Stimulated activated CD8-positive, alpha-beta memory T cell treated with anti-CD3 and anti-CD28 coated beads, Interleukin-7, amount 100 ng/mL, for 48 hours (primary cell): Measurements from ENCODE around the gene SMYD1.

Experiments used
- DNase-seq, 2 donors: peaks; one replicate each; pipeline ENCODE4 v3.0.0-alpha.2; 2020; ENCODE audit warnings: low read depth in 1 of 2; ENCODE audit errors: extremely low read depth in 1 of 2

The SMYD1 gene

DNA sequence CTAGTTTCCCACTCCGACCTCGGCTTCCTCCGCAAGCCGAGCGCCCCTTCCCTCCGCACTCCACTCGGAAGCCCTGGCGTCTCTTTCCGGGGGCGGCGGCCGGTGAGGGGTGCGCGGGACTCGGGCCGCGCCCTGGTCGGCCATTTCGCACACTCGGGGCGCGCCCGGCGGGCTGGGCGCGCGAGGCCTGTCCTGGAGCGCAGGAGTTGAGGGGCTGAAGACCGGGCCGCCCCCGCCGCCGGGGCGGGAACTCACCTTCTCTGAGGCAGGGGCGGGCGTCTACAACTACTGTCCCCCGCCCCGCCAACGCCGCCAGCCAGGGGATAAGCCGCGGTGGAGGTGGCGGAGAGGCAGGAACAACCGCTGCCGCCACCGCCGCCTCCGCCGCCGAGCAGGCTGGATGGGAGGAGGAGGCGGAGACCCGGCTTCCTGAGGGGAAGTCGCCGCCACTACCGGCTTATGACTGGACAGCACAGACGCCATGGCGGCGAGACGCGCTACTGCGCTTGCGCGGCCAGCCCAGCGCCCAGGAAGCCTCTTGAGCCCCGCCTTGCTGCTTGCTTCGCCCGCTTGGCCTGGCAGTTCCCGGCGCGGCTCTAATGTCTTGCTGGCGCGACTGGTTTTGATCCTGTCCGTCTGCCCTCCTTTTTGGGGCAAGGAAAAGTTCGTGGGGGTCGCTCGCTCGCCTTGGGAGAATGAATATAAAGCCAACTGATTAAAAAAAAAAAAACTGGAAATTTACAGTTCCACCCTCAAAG is 12.1 kb upstream of the SMYD1 start, which contains the start of gene KRCC1:
Gene KRCC1 (minus strand): TSS at position 413 of the 758 bp plus-strand sequence. CDS start 27,220 bp downstream, outside the sequence.
- DNase-seq: peak; percentile 92 to 93

DNA sequence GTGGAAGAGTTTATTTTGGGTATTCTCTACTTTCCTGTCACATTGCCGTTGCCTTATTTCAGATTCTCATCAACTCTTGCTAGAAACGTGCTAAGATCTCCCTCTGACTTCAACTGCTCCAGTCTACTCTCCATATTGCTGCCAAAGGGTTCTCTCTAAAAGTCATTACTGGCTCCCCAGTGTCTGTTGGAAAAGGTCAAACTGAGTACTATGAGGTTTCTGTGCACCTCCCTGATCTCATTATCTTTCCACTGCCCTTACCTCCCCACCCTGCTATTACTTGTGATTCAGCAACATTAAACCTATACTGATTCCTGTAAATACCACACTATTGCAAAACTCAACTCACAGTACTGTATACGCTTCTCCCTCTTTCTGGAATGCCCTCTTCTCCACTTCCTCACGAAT is 10.2 kb upstream of the SMYD1 start:
- no peak for DNase-seq

DNA sequence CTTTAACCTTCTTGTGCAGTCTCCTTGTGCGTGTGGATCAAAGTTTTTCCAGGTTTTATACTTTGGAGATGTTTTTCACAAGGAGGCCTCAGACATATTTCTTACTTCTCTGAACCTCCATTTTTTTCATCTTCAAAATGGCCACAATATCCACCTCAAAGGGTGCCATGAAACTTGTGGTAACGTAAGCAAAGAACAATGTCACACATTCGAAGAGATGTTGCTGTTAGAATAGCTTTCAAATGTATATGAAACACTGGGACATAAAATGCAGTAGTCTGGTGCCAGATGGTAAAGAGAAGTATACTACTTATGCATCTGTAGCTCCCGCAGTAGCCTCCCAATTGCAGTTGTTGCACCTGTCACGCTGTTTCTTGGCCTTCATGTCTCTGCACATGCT is 9.4 kb upstream of the SMYD1 start:
- no peak for DNase-seq

DNA sequence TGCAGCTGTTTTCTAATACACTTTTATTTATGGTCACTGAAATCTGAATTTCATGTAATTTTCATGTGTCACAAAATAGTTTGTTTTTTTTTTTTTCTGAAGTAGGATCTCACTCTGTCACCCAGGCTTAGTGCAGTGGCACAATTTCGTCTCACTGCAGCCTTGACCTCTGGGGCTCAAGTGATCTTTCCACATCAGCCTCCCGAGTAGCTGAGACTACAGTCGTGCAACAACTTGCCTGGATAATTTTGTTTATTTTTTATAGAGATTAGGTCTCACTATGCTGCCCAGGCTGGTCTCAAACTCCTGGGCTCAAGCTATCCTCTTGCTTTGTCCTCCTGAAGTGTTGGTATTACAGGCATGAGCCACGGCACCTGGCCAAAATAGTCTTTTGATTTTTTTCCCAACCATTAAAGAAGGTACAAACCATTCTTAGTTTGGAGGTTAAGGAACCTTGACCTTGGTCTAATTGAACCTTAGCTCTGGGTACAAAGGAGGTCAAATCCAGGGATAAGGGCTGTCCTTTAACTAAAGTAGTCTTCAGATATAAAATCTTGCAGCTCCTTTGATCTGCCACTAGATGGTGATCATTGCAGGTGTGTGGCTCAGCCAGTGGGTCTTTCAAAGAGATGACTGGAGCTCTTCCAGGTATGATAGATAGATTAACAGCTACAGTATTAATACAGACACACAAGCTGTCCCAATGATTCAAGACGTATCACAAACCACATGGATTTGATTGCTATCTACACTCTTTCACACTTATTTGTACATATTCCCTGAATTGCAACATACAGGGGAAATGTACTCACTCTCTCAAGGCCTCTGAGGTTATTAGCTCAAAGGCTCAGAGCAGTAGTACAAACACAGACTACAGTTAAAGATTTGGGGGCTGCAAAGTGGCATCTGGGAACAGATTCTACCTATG is 7.4 kb upstream of the SMYD1 start:
- DNase-seq: peak in 1 of 2 donors; percentile 13

DNA sequence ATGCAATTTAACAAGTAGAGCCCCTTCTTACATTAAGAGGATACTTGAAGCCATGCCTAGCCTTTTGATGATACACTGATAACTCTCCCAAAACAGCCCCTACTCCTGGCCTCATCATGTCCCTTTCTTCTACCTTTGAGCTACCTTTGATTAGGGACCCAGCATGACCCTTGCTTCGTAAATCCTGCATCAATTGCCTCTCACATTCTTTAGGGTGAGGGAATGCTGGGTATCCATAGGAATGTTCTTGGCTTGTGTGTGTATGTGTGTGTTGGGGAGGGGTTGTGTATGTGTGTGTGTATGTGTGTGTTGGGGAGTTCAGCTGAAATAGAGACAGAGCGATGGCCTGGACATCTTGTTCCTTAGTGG is 6.7 kb upstream of the SMYD1 start:
- DNase-seq: no peak

DNA sequence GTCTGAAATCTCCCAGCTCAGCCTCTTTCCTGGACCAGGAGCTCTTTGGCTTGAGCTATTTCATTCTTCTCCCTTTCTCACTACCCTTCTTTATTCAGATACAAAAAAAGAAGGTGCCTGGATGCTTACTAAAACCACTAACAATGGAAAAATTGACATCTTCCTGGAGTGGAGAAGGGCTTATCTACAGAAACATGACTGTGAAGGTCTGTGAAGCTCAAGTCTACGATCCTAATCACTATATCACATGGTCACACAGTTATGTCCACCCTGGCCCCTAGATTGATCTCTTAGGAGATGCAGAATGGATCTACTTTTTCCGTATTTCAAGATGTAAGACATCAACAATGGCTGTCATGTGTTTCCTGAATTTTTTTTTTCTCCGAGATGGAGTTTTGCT is 6.3 kb upstream of the SMYD1 start:
- DNase-seq: no peak

DNA sequence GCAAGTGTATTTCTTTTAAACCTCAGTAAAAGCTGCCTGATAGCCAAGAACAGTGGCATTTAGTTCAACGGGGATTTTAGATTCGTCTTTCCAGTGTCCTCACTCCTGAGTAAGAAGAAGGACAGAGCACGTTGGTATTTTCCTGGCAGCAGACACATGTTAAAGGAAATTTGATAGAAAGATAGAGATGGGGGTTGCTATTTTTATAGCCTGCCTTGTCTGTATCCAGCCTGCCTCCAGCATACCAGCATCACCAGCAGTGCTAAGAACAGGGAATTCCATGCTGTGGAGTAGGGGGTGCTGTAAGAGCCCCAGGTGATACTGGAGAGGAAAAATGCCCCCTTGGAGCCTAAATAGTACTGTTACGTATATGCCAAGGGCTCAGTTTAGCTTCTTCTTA is 1.1 kb upstream of the SMYD1 start:
- DNase-seq: no peak

DNA sequence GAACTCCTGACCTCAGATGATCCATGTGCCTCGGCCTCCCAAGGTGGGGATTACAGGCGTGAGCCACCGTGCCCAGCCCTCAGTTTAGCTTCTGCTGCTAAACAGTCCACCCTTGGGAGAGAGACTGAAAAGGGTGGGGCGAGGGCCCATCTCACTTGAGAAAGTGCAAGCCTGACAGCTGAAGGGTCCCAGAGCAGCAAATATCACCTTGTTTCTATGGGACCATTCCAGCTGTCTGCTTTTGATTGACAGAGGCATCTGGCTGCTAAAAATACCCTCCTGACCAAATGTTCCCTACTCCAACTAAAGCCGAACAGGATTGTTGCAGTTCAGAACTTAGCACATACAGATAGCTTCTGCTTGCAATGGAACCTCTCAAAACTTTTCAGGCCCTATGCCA is 436 bp upstream of the SMYD1 start:
- no peak for DNase-seq

DNA sequence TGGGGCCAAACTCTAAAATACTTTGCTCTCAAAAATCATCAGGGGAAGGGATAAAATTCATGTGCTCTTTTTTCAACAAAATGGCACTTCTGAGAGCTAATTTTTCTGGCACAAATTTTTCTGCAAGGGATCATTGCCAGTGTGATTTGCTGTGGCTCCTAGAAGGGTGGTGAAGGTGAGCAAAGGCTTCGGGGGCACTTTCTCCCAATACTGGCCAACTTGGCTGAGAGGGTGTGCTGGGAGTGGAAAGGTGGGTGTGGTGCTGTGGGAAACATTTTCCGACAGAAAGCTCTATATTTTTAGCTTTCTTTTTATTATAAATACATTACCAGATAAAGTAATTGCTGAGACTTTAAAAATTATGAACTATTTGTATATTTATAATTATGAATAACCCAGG is 419 bp downstream of the SMYD1 start:
- DNase-seq: no peak

DNA sequence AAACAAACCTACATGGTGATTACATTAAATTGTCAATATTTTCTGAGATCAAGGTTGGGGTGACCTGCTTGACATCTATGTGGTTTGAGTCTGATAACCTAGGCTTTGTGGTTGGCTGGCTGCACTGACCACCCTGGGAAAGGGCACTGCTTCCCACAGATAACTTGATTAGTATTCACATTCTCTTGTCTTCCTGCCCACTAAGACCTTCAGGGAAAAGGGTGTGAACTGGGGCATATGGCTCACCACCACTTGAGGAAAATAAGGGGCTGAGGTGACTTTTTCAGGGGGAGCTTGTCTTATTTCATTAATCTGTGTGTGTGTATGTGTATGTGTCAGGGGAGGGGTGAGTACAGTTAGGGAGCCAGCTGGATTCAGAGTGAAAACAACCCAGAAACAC is 1.5 kb downstream of the SMYD1 start:
- no peak for DNase-seq

DNA sequence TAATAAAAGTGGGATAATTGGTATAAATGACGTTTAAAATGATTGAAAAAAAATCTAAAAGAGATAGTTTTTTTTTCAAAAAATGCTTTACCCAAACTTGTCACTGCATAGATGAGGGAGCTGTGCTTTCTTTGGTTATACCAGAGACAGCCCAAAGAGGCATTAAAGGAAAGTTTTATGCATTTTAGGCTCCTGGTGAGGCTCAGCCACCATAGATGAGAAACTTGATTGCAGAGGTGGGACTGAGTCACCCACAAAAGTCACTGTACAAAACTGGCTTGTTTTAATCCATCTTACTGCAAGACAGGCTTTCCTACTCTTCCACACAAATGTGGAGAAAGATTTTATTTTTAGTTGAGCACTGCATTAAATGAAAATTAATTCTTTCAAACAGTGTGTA is 2.4 kb downstream of the SMYD1 start:
- no peak for DNase-seq

DNA sequence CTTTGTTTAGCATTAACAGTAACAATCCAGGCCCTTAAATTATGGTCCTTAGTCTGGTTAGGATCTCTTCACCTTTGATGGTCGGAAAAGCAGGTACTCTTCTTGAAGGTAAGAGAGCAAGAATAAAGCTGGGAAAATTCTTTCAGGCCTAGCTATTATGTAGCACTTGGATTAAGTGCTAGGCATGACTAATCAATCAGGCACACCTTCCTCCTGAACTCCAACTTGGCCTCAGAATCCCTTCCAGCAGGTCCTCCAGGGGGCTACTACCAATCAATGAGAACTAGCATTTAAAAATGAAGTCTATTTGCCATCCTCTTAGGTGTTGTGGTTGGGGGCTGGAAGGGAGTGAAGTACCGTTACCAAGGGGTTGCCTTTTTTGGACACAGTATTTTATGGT is 3.7 kb downstream of the SMYD1 start:
- DNase-seq: no peak

DNA sequence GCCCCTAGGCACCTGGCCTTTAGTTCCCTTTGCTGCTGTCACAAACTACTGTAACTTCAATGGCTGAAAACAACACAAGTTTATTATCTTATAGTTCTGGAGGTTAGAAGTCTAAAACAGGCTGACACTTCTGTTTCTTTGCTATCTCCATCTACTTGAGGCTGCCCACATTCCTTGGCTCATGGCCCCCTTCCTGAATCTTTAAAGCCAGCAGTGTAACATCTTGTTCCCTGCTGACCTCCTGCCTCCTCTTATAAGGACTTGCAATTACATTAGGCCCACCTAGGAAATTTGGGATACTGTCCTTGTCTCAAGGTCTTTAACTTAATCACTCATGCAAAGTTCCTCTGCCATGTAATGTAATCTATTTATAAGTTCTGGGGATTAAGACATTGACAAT is 6.5 kb downstream of the SMYD1 start:
- no peak for DNase-seq

DNA sequence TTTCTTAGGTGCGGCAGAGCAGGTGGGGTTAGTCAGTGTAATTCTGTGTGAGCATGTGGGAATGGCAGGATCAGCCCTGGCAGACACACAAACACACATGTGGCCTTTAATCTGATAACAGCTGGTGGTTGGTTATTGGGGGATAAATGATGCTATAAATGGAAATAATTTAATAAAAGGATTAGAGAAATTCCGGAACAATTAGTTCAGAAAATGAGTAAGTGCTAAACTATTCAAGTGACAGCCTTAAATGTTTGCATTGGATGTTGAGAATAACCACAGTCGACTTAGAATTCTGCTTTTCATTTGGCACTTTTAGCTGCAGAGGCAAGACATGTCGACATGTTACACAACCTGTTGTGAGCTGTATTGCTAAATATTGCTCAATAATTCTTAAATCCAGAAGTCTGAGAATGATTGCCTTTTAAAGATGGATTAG is 7.2 kb downstream of the SMYD1 start:
- no peak for DNase-seq

DNA sequence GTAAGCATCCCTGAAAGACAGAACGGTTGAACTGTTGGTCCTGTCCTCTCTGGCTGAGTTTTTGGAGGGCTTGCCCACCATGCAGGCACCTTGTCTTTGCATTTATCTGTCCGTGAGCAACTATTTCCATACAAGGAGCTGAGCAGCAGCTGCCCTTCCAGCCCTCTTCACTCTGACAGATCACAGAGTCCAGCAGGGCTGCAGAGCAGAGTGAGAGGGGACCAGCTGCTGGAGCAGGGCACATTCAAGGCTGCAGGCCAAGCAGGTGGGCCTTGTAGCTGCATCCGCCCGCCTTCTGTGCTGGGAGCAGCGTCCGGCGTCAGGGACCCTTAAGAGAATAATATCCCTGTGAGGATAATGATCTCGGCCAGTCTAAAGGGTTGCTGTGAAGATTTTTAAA is 9.5 kb downstream of the SMYD1 start:
- DNase-seq: no peak

DNA sequence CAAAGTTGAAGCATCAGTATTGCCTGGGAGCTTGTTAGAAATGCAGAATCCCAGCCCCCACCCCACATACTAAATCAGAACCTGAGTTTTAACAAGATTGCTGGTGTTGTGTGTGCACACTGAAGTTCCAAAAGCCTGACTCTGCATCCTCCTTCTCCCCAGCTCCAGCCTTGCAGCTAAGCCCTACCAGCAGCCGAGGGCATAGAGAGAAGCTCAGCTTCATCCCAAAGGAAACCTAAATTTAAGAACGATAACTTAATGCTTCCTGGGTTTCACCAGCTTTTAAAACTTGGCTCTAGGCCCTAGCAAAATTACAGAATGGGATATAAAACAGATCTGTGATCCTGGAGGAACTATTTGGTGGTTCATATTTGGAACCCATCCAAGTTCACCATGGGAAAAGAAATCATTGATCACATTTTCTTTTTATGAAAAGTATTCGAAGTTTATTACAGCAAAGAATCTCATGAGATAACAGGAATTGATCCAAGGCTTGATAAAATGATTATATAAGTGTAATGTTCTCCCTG is 11.1 kb downstream of the SMYD1 start:
- no peak for DNase-seq

DNA sequence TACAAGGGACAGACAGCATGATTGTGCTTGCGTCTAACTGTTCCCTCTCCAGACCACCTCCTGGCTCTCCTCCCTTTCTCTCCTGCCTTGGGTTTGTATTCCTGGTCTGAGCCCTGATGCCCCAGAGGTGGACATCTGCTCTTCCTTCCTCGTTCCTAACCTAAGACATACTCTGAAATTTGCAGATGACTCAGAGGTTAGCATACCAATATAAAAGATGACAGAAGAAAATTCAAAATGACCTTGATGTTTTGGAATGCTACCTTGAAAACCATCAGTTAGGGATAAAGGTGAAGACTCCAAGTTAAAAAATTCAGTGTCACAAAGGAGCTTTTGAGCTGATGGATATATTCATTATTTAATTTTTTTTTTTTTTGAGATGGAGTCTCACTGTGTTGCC is 12.9 kb downstream of the SMYD1 start:
- no peak for DNase-seq

DNA sequence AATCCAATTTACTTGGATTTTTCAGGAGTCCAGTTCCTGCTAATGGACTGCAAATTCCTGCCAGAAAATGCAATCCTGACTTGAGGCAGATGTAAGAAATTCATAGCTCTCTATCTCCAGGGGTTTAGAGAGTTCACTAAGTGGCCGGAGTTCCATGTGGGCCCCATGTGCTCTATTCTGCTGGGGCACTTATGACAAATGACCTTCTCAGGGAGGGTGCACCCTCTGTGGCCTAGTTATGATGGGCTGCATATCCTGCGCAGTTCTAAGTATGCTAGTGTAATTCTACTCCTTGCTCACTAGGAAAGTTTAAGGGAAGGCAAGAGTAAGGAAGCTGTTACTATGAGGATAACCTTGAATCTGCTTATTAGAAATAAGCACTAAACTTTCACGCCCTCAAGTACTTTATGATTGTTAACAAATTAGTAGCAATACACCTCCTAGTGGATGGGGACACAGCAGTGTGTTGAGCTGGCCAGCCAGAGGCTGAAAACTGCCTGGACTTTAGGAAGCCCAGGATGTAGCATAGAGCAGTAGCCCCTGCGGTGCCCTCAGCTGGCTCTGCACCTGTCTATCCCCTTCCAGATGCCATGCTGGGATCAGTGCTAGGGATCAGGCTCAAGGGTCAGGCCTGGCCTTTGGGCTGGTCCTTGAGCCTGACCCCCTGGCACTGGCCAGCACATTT is 14.4 kb downstream of the SMYD1 start:
- no peak for DNase-seq

DNA sequence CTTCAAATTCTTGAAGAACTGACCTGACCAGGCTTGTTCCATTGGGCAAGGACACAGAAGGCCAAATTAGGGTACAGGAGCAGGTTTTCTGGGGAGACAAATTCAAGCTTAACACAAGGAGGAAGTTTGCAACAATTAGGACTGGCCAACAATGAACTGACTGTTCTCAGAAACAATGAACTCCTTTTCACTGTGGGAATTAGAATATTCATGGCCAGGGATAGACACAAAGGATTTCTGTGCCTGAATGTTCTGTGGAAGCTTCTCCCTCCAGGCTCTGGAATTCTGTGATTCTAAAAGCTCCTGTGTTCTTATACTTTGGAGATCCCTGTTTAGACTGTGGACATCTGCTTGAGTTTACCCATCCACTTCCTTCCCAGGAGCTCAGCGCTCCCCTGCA is 15.2 kb downstream of the SMYD1 start:
- DNase-seq: no peak

DNA sequence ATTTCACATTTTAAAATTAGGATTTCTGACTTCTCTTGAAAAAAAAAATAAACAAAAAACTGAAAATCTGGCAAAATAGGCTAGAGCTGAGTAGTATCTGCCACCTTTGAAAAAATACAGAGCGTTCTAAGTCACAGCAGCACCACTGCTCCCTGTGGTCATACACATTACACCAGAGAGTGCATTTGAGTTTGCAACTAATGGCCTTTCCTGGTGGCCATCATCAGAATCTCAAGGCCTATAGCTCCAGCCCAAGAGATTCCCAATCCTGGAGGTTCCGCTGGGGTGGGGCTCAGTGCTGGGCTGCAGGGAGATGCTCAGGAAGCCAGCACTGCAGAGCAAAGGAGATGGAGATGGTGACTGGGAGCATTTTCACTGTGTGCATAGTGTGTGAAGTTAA is 17.5 kb downstream of the SMYD1 start:
- DNase-seq: no peak

DNA sequence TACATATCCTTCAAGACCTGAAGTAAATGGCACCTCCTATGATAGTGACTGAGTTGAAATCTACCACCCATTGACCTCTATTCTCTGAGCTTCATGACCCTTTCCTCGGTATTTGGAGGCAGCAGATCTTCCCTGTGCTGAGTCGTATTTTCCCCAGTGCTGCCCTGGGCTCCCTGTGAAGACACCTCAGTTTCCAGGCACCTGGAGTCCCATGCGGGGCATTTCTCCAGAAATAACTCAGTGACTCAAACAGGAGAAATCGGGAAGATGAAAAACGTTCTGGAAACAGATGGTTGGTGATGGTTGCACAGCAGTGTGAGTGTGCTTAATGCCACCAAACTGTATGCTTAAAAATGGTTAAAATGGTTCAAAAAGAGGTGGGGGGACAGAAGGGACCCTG is 18.0 kb downstream of the SMYD1 start:
- no peak for DNase-seq
